Activated gamma-delta T cell treated with Interleukin-2 at 50 U/mL for 16 hours (primary cell): ENCODE data around the gene CCDC182.

Experiments
- DNase-seq: peaks from one replicate; pipeline ENCODE4 v3.0.0-alpha.2; 2020

Gene CCDC182

GRCh38 chr17:57755480-57756070, 10.5 kb upstream of the CCDC182 start:
- DNase-seq, result no peak

DNA sequence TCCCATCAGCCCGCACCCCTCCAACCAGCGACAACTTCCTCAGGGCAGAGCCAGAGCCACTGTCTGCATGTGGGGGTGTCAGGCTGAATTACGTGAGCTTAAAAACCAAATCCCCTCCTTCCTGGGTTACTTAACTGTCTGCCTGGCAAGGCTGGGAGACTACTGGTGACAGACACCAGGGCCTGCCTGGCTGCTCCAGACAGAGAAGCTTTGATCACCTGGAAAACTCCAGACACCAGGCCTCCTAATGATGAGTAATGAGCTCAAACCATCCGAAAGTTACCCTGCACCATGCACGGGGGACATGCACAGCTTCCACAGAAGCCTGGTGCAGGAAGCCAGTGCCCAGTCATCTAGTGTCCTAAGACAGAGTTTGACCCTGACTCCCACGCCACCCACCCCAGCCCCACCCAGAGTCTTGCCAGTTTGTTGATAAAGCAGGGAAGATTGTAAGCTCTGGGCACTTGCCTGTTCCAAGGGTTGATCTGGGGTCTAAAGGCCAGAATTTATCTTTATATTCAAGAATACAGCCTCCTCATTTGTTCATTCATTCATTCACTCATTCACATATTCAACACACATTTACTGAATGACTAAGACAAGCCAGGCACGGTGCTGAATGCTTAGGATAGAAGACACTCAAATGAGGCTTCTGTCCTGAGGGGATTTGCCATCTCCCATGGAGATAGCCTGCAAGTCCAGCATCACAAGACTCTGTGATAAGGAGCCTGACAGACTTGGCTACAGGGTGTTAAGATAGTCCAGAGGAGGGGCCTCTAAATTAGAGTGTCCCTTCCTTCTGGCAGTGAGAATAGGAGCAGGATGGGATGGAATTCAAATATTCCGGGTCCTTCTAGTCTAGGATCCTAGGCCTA, 7.2 kb upstream of the CCDC182 start:
- DNase-seq, result no peak

GRCh38 chr17:57751348-57751971, 6.4 kb upstream of the CCDC182 start:
- no peak for DNase-seq

- no peak for DNase-seq
These were observed 5.8 kb upstream of the CCDC182 start for GRCh38 chr17:57750895-57751294.

- no peak for DNase-seq
These were observed 5.2 kb upstream of the CCDC182 start for GRCh38 chr17:57750109-57750871.

DNA sequence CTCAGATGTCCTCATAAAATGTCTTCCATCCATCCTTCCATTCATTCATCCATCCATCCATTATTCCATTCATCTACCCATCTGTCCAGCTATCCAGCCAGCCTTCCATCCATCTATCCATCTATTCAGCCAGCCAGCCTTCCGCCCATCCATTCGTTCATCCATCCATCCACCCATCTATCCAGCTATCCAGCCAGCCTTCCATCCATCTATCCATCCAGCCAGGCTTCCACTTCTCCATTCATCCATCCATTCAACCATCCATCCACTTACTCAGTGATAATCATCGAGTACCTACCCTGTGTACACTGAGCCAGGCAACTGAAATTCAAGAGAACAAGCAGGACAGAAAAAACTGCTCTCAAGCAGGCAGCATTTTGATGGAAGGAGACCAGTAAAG, 4.6 kb upstream of the CCDC182 start:
- no peak for DNase-seq

DNA sequence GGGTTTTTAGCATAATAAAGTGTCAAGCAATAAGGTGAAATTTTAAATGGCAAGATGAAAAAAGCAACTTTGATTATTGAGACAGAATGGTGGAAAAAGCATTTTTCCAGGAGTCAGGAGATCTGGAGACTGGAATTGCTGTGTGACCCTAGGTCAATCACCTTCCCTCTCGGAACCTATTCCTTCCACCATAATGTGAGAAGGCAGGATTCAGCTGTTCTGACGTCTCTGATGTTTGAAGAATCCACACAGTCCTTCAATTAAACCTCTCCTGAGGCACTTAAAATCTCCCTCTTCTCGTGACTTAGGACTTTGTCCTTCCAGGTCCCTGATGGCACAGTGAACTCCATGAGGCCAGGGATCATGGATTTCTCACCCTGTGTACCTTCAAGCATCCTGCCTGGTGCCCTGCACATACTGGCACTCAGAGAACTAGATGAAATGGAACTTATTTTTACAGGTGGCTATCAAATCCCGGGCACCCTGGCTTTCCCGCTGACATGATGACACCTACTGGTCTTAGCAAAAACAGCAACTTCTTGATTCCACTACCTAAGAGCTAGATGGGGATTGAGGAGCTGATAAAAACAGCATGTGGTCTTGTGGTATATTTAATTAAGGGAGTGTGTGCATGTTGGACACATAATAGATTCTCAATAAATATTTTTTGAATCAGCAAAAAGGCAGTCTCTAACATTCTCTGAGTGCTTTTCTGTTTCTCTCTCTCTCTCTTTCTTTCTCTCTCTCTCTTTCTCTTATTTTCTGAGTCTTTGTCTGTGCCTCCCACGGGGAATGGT, 2.3 kb upstream of the CCDC182 start:
- DNase-seq, result peak; percentile 35

GRCh38 chr17:57746221-57746620, 1.1 kb upstream of the CCDC182 start:
- no peak for DNase-seq

GRCh38 chr17:57744195-57745170, 616 bp downstream of the CCDC182 start:
- DNase-seq, result no peak

DNA sequence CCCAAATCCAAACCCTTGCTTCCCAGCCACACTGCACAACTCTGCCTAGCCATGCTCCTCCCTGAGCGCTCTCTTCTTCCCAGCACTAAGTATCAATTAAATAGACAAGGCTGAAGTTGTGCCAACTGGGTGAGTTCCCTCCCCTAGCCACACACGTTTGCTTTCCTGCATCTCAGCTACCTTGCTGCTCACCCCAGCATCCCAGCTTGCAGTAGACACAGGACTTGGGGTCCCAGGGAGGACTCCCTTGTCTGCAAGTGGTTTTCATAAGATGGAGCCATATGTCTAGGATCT, 4.9 kb downstream of the CCDC182 start:
- DNase-seq, result no peak

DNA sequence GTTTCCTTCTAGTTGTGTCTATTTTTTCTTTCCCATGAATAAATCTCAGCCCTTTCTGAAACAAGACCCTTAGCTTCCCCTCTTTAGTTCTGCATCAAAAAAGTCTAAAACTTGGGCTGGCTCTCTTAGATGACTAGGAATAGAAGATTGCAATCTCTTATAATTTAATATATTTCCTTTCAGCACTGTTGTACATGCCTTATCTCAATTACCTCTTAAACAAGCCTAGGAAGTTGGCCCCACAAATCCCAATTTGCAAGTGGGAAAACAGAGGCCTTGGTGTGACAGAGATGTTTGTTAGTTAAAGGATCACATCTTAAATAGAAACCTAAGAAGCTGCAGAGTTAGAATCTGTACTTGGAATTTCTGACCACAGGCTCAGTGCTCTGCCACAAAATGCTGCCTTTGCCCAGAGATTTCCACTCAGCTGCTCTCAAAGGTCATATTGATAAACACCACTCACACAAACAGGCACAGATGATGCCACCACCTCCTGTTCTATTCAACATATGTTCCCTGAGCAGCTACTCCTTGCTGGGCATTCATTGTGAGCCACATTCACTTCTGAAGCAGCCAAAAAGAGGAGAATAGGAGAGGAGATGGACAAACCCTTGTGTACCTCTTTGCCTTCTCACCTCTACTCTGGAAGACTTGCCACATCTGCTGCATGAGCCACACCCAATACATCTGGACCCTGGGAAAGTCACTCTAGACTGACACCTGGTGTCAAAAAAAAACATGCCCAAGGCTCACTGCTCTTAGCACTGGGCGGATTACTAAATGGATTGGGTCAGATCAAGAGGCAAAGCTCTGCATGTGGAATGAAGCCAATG, 5.5 kb downstream of the CCDC182 start:
- no peak for DNase-seq

- no peak for DNase-seq
These were observed 7.6 kb downstream of the CCDC182 start for GRCh38 chr17:57737450-57737849.

GRCh38 chr17:57735707-57736106, 9.4 kb downstream of the CCDC182 start:
- no peak for DNase-seq

- DNase-seq, result no peak
These were observed 9.9 kb downstream of the CCDC182 start for GRCh38 chr17:57735230-57735629.

DNA sequence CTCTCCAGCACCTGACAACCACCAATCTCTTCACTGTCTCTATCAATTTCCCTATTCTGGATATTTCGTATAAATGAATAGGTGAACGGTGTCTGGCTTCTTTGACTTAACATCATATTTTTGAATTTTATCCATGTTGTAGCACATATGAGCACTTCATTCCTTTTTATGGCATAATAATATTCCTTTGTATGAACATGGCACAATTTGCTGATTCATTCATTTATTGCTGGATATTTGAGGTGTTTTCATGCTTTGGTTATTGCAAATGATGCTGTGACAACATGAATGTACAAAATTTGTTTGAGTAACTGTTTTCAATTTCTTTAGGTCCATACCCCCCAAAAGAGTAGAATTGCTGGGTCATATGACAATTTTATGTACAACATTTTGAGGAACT, 12.0 kb downstream of the CCDC182 start:
- no peak for DNase-seq

DNA sequence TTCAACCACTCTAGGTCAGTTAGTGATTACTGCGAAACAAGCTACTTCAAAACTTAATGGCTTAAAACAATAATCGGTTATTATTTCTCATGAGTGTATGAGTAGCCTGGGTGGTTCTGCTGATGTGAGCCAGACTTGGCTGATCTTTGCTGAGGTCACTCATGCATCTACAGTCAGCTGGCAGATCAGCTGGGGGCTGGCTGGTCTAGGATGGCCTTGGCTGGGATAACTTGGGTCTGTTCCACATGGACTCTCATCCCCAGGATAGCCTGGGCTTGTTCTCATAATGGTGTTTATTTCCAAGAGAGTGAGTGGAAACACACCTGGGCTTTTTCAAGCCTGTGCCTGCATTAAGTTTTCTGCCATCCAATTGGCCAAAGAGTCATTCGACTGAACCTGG, 13.0 kb downstream of the CCDC182 start:
- DNase-seq, result no peak

- DNase-seq, result no peak
These were observed 14.9 kb downstream of the CCDC182 start for GRCh38 chr17:57730026-57730701.

DNA sequence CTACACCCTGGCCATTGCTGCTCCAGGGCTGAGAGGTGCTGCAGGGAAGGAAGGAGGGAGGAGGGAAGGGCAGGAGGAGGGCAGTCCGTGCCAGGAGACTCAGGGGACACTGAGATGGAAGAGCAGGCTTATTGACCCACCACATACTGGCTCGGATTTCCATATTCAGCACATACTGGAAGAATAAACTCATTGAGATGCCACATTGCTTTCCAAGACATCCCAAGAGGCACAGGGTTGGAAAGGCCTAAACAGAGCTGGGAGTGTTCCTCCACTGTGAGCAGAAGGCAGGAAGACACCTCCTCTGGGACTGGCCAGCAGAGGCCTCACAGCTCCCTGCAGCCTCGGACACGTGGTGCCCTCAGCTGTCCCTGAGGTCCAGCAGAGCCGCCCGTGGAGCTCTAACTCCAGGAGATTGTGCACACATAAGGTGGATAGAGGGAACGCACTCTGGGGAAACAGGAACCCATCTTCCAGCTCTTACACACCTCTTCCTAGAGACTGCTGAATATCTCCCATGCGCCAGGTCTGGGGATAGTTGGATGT, 17.4 kb downstream of the CCDC182 start:
- DNase-seq, result no peak

- DNase-seq, result no peak
These were observed 18.3 kb downstream of the CCDC182 start for GRCh38 chr17:57726838-57727237.
